8988T (cell line): Measurements from ENCODE around the gene TMEM132C.
"Not testable (repeated sequence)": the region's sequence is repeated elsewhere in the genome, so short reads cannot be mapped to it uniquely, and the experiment has no call there.

ENCODE experiments used
- DNase-seq: peaks from one replicate; pipeline ENCODE4 v3.0.0; 2011

Gene TMEM132C

DNA sequence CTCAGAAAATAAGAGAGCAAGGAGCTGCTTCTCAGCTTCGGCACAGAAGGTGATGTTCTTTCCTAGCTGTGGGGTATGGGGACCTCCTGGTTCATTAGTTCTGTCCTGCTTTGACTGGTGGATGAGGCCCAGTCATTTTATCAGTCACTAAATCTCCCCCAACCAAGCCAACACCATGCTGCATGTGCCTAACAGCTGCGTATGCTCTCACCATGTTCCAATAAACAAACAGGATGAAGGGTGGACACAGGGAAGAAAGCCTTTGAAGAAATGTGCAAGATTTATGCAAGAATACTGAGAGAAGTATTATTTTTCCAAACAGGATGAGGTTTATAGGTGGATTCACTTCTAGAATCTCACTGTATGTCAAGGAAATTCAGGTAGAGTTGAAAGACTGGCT is 156.2 kb downstream of the TMEM132C start:
- DNase-seq: no peak

GRCh38 chr12:128424931-128425431 is 158.0 kb downstream of the TMEM132C start:
- DNase-seq: no peak

GRCh38 chr12:128425666-128426331 is 158.8 kb downstream of the TMEM132C start:
- DNase-seq: no peak

- no peak for DNase-seq
These were observed 159.5 kb downstream of the TMEM132C start for GRCh38 chr12:128426511-128426910.

DNA sequence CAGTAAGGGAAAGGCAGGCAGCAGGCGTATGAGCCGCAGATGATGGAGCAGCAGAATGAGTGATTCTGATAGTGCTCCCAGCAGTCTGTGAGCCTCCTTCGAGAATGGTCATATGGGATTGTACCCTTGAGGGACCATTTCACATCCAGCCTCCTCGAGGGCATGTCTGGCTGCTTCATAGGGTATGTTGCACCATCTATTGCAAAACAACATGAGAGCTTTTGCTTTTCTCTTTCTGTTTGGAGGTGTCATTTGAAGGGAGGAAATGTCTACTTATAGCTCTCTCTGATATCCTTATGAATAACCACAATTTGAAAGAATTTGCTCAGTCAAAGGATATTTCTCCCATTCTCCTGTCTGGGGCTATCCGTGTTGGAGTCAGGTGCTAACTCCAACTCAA is 172.8 kb downstream of the TMEM132C start:
- no peak for DNase-seq

GRCh38 chr12:128442096-128442495 is 175.1 kb downstream of the TMEM132C start:
- no peak for DNase-seq

DNA sequence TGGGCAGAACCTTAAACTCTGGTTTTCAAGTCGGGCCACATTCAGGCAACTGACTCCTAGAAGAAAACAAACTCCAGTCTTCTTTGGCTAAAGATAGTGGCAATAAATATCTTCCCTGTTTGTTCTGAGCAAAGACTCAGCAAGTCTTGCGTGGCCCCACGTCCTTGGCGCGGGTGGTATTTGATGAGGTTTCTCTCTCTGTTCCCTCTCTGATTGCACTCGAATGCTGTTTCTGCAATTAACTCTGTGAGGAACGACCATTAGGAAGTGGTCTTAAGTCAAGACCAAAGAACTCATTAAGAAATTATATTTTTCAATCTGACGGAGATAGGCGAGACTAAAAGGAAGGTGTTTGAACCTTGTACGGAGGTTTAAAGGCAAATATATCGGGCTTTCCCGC is 177.6 kb downstream of the TMEM132C start:
- DNase-seq: no peak

- DNase-seq: no peak
These were observed 178.6 kb downstream of the TMEM132C start for GRCh38 chr12:128445415-128446127.

DNA sequence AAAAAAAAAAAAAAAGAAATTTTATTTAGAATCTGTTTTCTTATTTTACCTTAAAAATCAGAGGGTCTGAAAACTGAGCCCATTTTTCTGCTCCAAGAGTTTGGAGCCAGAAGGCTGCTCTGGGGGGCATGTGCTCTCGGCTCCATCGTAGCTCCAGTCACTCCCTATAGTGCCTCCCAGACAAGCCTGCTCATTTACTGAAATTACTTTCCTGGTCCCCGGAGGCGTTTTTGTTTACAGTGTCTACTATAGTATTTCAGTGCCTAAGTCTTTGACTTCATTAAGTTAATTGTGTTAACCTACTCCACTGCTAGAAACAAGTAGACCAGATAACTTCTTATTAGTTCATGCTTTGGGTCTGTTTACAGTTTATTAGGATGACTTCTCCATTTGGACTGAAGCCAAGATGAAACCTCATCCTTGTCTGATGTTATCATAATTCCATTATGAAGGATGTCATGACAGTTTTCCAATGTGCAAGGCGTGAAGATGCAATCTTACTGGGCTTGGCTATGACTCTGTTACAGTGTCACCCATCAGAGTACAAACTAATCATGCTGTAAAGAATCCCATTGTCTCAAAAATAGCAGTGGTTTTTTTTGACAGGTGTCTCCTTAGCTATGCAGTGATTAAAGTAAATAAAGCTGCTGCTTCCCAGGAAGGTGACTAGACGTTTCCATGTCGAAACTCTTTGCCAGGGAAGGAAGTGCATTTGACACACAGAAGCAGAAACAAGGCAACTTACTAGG is 182.3 kb downstream of the TMEM132C start:
- DNase-seq: no peak

GRCh38 chr12:128450810-128451209 is 183.8 kb downstream of the TMEM132C start:
- no peak for DNase-seq

DNA sequence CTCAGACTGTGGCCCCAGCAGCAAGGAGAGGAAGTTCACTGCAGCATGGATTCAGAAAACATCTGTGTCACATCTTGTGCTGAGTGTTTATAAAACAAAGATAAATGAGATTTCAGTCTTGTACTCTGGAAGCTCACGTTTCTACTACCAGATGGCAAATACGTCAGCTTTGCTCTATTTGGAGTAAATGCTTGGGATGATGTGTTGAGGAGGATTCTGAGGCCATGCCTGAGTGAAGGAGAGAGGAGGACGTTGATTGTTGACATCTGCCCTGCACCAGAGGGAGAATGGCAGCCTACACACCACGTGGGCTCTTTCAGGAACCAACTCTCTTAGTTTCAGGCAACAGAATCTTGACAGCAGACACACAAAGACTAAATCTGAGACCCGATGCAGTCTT is 188.9 kb downstream of the TMEM132C start:
- no peak for DNase-seq

DNA sequence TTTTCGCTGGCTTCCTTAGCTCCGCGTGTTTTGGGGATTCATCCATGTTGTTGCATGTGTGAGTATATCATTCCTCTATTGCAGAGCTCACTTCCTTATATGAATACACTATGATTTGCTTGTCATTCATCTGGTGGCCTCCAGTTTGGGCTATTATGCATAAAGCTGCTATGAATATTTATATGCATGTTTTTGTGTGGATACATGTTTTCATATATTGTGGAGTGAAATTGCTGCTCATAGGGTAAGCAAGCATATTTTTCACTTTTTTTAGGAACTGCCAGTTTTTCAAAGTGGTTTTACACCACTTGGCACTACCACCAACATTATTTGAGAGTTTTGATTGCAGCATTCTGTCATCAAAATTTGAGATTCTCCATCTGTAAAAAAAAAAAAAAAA is 190.0 kb downstream of the TMEM132C start:
- no peak for DNase-seq

DNA sequence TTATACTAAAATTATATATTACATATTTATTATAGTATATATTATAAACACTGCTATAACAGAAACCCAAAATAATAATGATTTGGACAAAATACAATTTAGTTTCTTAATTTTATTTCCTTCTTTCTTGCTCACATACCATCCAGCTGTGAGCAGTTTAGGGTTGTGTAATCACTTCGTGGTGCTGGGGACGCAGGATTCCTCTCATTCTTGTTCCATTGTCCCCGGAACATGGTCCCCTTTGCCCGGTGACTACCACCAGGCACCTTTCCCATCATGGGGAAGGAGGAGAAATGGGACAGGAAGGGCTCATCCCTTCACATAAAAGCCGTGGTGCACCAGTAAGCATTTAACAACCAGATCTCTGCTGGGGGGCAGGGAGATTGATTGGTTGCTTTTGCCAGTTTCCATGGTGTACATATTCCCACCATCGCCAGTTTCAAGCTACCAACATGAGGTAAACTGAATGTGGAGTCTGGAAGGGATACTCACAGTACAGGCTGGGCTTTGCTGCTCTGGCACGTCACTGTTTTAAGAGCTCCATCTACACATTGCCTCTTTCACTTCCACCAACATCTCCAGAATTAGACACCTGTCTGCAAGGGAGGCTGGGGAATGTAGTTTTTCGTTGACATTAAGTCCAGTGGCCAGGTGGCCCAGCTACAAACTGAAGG is 191.5 kb downstream of the TMEM132C start:
- DNase-seq: no peak

- no peak for DNase-seq
These were observed 192.1 kb downstream of the TMEM132C start for GRCh38 chr12:128459067-128459466.

- DNase-seq: no peak
These were observed 196.9 kb downstream of the TMEM132C start for GRCh38 chr12:128463881-128464280.

- DNase-seq: no peak
These were observed 200.9 kb downstream of the TMEM132C start for GRCh38 chr12:128467882-128468281.

DNA sequence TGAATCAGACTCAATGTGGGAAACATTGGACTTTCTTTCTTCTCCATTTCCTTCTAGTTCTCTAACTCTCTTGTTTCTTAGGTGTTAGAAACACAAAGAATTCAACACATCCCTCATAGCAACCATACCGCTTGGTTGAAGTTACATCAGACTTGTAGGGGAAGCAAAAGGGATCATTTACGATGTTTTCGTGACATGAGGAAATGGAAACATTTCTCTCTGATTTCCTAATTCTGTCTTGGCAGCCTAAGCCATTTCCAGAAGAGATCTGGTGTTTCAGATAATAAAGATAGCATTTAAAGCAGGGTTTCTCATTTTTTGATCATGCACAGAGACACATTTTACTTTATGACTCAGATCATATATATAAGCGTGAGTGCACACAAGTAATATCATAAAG is 202.0 kb downstream of the TMEM132C start:
- DNase-seq: no peak

DNA sequence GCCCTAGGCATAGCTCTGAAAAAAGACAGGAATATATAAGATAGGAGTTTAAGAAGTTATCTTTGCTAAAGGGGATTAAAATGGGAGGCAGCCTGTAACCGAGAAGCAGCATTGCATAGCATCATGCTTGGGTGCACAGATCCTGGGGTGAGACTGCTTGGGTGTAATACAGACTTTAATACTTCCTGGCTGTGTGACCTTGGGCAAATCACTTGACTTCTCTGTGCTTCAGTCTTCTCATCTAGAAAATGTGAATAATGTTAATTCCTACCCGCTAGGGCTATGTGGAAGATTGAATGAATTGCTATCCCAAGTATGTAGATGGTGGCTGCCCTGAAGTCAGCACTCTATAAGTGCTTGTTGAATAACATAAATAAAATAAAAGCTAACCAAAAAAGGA is 204.5 kb downstream of the TMEM132C start:
- no peak for DNase-seq

- no peak for DNase-seq
These were observed 207.9 kb downstream of the TMEM132C start for GRCh38 chr12:128474916-128475315.

GRCh38 chr12:128476266-128476665 is 209.3 kb downstream of the TMEM132C start:
- DNase-seq: no peak

GRCh38 chr12:128483526-128484255 is 216.7 kb downstream of the TMEM132C start:
- no peak for DNase-seq

DNA sequence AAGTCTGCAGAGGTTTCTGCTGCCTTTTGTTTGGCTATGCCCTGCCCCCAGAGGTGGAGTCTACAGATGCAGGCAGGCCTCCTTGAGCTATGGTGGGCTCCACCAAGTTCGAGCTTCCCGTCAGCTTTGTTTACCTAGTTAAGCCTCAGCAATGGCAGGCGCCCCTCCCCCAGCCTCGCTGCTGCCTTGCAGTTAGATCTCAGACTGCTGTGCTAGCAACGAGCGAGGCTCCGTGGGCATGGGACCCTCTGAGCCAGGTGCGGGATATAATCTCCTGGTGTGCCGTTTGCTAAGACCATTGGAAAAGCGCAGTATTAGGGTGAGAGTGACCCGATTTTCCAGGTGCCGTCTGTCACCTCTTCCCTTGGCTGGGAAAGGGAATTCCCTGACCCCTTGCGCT is 230.4 kb downstream of the TMEM132C start:
- DNase-seq: not testable (repeated sequence)

DNA sequence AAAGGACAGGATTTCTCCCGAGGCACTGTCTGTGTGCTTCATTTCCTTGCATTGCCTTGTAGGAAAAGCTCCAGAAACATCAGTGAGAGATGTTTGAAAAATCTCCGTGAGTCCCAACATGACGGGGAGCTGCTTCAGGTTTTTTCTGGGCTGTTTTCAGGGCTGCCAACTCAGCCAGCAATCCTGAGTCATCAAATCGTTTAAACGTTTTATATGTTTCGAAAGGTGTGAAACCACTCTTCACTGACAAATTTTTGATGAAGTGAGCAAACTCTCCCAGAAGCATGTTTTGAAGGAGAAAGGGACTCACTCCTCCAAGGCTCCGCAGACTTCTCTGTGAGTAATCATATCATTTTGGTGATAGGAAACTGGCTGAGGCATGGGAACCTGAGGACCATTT is 240.5 kb downstream of the TMEM132C start:
- no peak for DNase-seq
